Measurements from ENCODE around the gene SLC19A2. TPM values are rescaled to one million over a fixed set of nuclear protein-coding genes. Genes with fewer than 3 reads are reported as not detected.

The SLC19A2 gene
- total RNA-seq, 4 donors from 2014 or later: 19.0 to 38.8 (median 20.6) TPM

- H3K27me3 ChIP-seq: no peaks in the 10 kb centered on the region
- WGBS: 90% methylated on average over 5 of the region's 5 CpGs
- intact Hi-C loops (cut with DNase I): no loop called here
Observed at GRCh38 chr1:169421309-169421708, 64.4 kb downstream of the SLC19A2 start.

GRCh38 chr1:169414952-169415351, 70.8 kb downstream of the SLC19A2 start:
- Histone ChIP-seq H3K4me1 (no peaks in the 10 kb centered on the region), H3K27ac (replicated peaks in 1 of 4) (no peak overlapping the region), H3K36me3 (no peaks in the 10 kb centered on the region), H3K27me3 (no peaks in the 10 kb centered on the region), H3K9me3 (peaks cover 0 to 22% (median 16%) of the 10 kb centered on the region in 4 donors), H3K4me3 (no peak overlapping the region)
- TF ChIP-seq POLR2AphosphoS5 (IDR thresholded peaks at IDR 0.05) (no peak), EP300 (IDR thresholded peaks at IDR 0.05) (no peak), CTCF (IDR thresholded peaks at IDR 0.05) (no peak), POLR2A (IDR thresholded peaks at IDR 0.05; ENCODE audit: low read depth) (no peak)
- no peak for DNase-seq (ENCODE audit: extremely low spot score)
- intact Hi-C loops (cut with DNase I): no loop called here
- WGBS: 83% methylated on average over 2 of the region's 2 CpGs

More at GRCh38 chr1:169421309-169421708, 64.4 kb downstream of the SLC19A2 start:
- no peak overlapping the region for H3K27ac ChIP-seq (replicated peaks in 1 of 4)
- no peaks in the 10 kb centered on the region for H3K36me3 ChIP-seq
- H3K9me3 ChIP-seq: no peaks in the 10 kb centered on the region
- H3K4me1 ChIP-seq: no peaks in the 10 kb centered on the region
- no peak overlapping the region for H3K4me3 ChIP-seq
- no peak for DNase-seq (ENCODE audit: extremely low spot score)
- TF ChIP-seq EP300 (IDR thresholded peaks at IDR 0.05) (no peak), CTCF (IDR thresholded peaks at IDR 0.05) (no peak), POLR2AphosphoS5 (IDR thresholded peaks at IDR 0.05) (no peak), POLR2A (IDR thresholded peaks at IDR 0.05; ENCODE audit: low read depth) (no peak)

Small RNA genes lying within 50 kb of the gene (small RNA-seq; reads per million reads assigned to genes)
- 0 reads per million in 3 donors for gene AL021068.2

Other genes with a start within 250 kb of the SLC19A2 start
- 10 to 100 TPM; 10.2 to 27.8 (median 14.5) TPM for gene NME7, start 118.1 kb downstream of the SLC19A2 start, total RNA-seq
- 10 to 100 TPM; 28.1 to 41.1 (median 36.2) TPM for gene BLZF1, start 117.7 kb downstream of the SLC19A2 start, total RNA-seq
- gene CCDC181, start 58.5 kb downstream of the SLC19A2 start, total RNA-seq: 1 to 10 TPM in 1 of 4 donors, under 1 TPM in 3; 0.80 to 2.3 (median 0.91) TPM
- 1 to 10 TPM in 1 of 4 donors, under 1 TPM in 2, not detected in 1; 0.13 to 1.2 (median 0.34) TPM for gene F5, start 100.5 kb upstream of the SLC19A2 start, total RNA-seq
- gene SELP, start 144.2 kb upstream of the SLC19A2 start, total RNA-seq: 10 to 100 TPM in 1 of 4 donors, 1 to 10 TPM in 3; 2.9 to 28.0 (median 7.5) TPM
- gene SELL, start 225.7 kb upstream of the SLC19A2 start, total RNA-seq: 10 to 100 TPM in 1 of 4 donors, 1 to 10 TPM in 1, under 1 TPM in 2; 0.42 to 11.9 (median 0.86) TPM
- gene SELE, start 248.1 kb upstream of the SLC19A2 start, total RNA-seq: 10 to 100 TPM in 1 of 4 donors, 1 to 10 TPM in 2, under 1 TPM in 1; 0.06 to 15.7 (median 1.5) TPM